Pancreas (tissue), 10 donors: ENCODE data around the gene C2orf92. TPM values are rescaled to one million over a fixed set of nuclear protein-coding genes. Genes with fewer than 3 reads are reported as not detected.
A peak's percentile ranks its signal among the peaks of the same experiment; 100 is the strongest.

Source experiments
- ATAC-seq, 4 donors: fragments of 200-7000 bp; cut with Tn5 transposase; one replicate each; pipeline versions ENCODE4 v1.8.0 to v1.9.1; 2020; ENCODE audit warnings: mild to moderate bottlenecking in 4 of 4, moderate library complexity in 4 of 4
- DNase-seq, 6 donors: peaks; one replicate each; pipeline ENCODE4 v3.0.0-alpha.2; 2020
- FAIRE-seq: peaks from 2 replicates; lab custom pipeline; 2012; peaks lifted over from hg19 to GRCh38; lab: Jason Lieb, UNC
- H3K27ac ChIP-seq, 4 donors: fragments of 200-600 bp; sonication (generic); 1 replicate in 3 of 4; 2 replicates in 1 of 4; pipeline versions ENCODE4 v1.5.0 to v1.8.0; 2020
- H3K27me3 ChIP-seq, 4 donors: fragments of 200-600 bp; one replicate each; pipeline ENCODE4 v1.8.0; 2021
- H3K36me3 ChIP-seq, 3 donors: fragments of 200-600 bp; sonication (generic) in 1 of 3; one replicate each; pipeline versions ENCODE4 v1.5.0 to v1.8.0; 2020 to 2021
- H3K4me1 ChIP-seq, 3 donors: fragments of 200-600 bp; one replicate each; pipeline ENCODE4 v1.8.0; 2021
- H3K4me3 ChIP-seq, 4 donors: fragments of 200-600 bp; sonication (generic) in 2 of 4; one replicate each; pipeline versions ENCODE4 v1.5.0 to v1.8.0; 2020 to 2021
- H3K9me3 ChIP-seq, 4 donors: fragments of 200-600 bp; one replicate each; pipeline ENCODE4 v1.8.0; 2021
- CTCF ChIP-seq, 4 donors: fragments of 200-600 bp; sonication (generic) in 3 of 4; IDR thresholded peaks; one replicate each; pipeline versions ENCODE4 v1.5.0 to v1.8.0; 2021; ENCODE audit warnings: antibody characterized with exemption in 4 of 4
- WGBS, 2 donors: extraction: QIAGEN DNeasy Blood & Tissue Kit; methylation state at CpG; one replicate each; pipeline ENCODE4 v1.1.7; 2013; 5-methylcytosine and 5-hydroxymethylcytosine counted together
- intact Hi-C, 3 donors: fragments of 100-400 bp; cut with DNase I; formaldehyde crosslinking; loops; one replicate each; pipeline versions ENCODE4 v1.11.1 to v1.14.2; 2022
- polyA plus RNA-seq, 2 donors: library from polyadenylated mRNA; stranded (reverse); fragments of 200-250 nt; gene quantifications; one replicate each; pipeline ENCODE4 v1.2.3, GENCODE V29; 2013
- total RNA-seq, 6 donors: library from RNA; stranded (reverse); fragmentation: NEBNext Ultra II Directional in 4 of 6; extraction: Animal tissue kit (Norgen Biotek cat#: 25700) in 4 of 6; gene quantifications; one replicate each; pipeline versions ENCODE4 v1.2.1 to v1.2.4, GENCODE V29; 2021 to 2023
- donor health status: healthy with polysubstance abuse.
- donor health status: DM: no; HTN: no; CAD: no; lungs with moderate emphysema.
- donor health status: DM: no; HTN: no; CAD: no.
- donor health status: control.
- donor health status: control.
- donor health status: Bipolar disorder and iron deficiency.
- donor health status: DM: yes; HTN: yes; CAD: no.
- donor health status: DM: no; HTN: no; CAD: no.
- donor health status: DM: no; HTN: no; CAD: no.
- donor health status: DM: yes; HTN: yes; CAD: no.

The C2orf92 gene
- total and polyA plus RNA-seq, 8 donors = 4.1 to 42.6 (median 7.9) TPM

GRCh38 chr2:97688062-97688827, 18.7 kb downstream of the C2orf92 start:
- H3K4me3 ChIP-seq = no peak overlapping the region
- no peak for FAIRE-seq
- H3K4me1 ChIP-seq = no peaks in the 10 kb centered on the region
- no peak for TF ChIP-seq CTCF (IDR thresholded peaks at IDR 0.05)
- no peak overlapping the region for H3K27ac ChIP-seq
- no peak for ATAC-seq
- no peaks in the 10 kb centered on the region for H3K9me3 ChIP-seq
- 88 to 90% methylated on average over 10 to 11 of the region's 11 CpGs for WGBS, 2 donors
- no peaks in the 10 kb centered on the region for H3K36me3 ChIP-seq
- intact Hi-C loops = no loop called here
- DNase-seq = peak in 1 of 6 donors; percentile 9
- H3K27me3 ChIP-seq = no peaks in the 10 kb centered on the region

GRCh38 chr2:97691166-97691565, 21.7 kb downstream of the C2orf92 start:
- FAIRE-seq (no peak), ATAC-seq (no peak), DNase-seq (peak in 1 of 6 donors; percentile 18)
- Histone ChIP-seq H3K4me3 (no peak overlapping the region), H3K9me3 (no peaks in the 10 kb centered on the region), H3K27me3 (no peaks in the 10 kb centered on the region), H3K27ac (no peak overlapping the region), H3K4me1 (no peaks in the 10 kb centered on the region), H3K36me3 (no peaks in the 10 kb centered on the region)
- intact Hi-C loops = loop anchor here (10.0 kb wide), 1 partner anchor 96 kb away; no protein-coding TSS in a partner anchor
- no peak for TF ChIP-seq CTCF (IDR thresholded peaks at IDR 0.05)
- 69 to 72% methylated on average over 6 of the region's 6 CpGs for WGBS, 2 donors

GRCh38 chr2:97693476-97693875, 24.0 kb downstream of the C2orf92 start:
- H3K4me1 ChIP-seq = peaks cover 0 to 4% (median 0%) of the 10 kb centered on the region in 3 donors
- ATAC-seq (no peak), FAIRE-seq (no peak), DNase-seq (no peak)
- H3K9me3 ChIP-seq = no peaks in the 10 kb centered on the region
- no peak overlapping the region for H3K4me3 ChIP-seq
- no peaks in the 10 kb centered on the region for H3K27me3 ChIP-seq
- H3K36me3 ChIP-seq = no peaks in the 10 kb centered on the region
- no peak overlapping the region for H3K27ac ChIP-seq
- TF ChIP-seq CTCF (IDR thresholded peaks at IDR 0.05) = no peak
- intact Hi-C loops = loop anchor here (10.0 kb wide), 1 partner anchor 99 kb away; no protein-coding TSS in a partner anchor

- H3K4me1 ChIP-seq = peaks cover 0 to 4% (median 0%) of the 10 kb centered on the region in 3 donors
- no peak overlapping the region for H3K27ac ChIP-seq
- no peak overlapping the region for H3K4me3 ChIP-seq
- DNase-seq (peak in 1 of 6 donors; percentile 14), FAIRE-seq (no peak), ATAC-seq (no peak)
- 78 to 80% methylated on average over 5 of the region's 5 CpGs for WGBS, 2 donors
- H3K9me3 ChIP-seq = no peaks in the 10 kb centered on the region
- no peak for TF ChIP-seq CTCF (IDR thresholded peaks at IDR 0.05)
- intact Hi-C loops = loop anchor here (10.0 kb wide), 1 partner anchor 101 kb away; no protein-coding TSS in a partner anchor
- no peaks in the 10 kb centered on the region for H3K36me3 ChIP-seq
- H3K27me3 ChIP-seq = no peaks in the 10 kb centered on the region
These were observed 26.2 kb downstream of the C2orf92 start for GRCh38 chr2:97695744-97696143.
